IPS-18a (cell line): ENCODE results near the gene ZNF652.
A peak's percentile ranks its signal among the peaks of the same experiment; 100 is the strongest.
"Not testable (repeated sequence)": the region's sequence is repeated elsewhere in the genome, so short reads cannot be mapped to it uniquely, and the experiment has no call there.

Experiments
- H3K27ac ChIP-seq: one replicate; pipeline ENCODE4 v1.5.1; 2013; ENCODE audit warnings: low read length
- H3K27me3 ChIP-seq: one replicate; pipeline ENCODE4 v1.6.1; 2013; ENCODE audit warnings: mild to moderate bottlenecking, low read length; ENCODE audit not compliant: control insufficient read depth, insufficient read depth
- H3K36me3 ChIP-seq: one replicate; pipeline ENCODE4 v1.6.1; 2013; ENCODE audit warnings: low read depth, low read length; ENCODE audit not compliant: control insufficient read depth
- H3K4me1 ChIP-seq: one replicate; pipeline ENCODE4 v1.6.1; 2013; ENCODE audit warnings: low read depth, low read length; ENCODE audit not compliant: control insufficient read depth
- H3K4me3 ChIP-seq: one replicate; pipeline ENCODE4 v1.5.1; 2013; ENCODE audit warnings: low read length
- H3K9ac ChIP-seq: one replicate; pipeline ENCODE4 v1.6.1; 2013; ENCODE audit warnings: mild to moderate bottlenecking, low read length, moderate library complexity
- H3K9me3 ChIP-seq: one replicate; pipeline ENCODE4 v1.6.1; 2013; ENCODE audit warnings: low read depth, low read length; ENCODE audit not compliant: control insufficient read depth

ZNF652 gene

GRCh38 chr17:49277638-49278037 lies 84.4 kb downstream of the ZNF652 start:
- Histone ChIP-seq H3K9ac (no peak overlapping the region), H3K27ac (no peak overlapping the region), H3K9me3 (no peaks in the 10 kb centered on the region), H3K4me3 (no peak overlapping the region), H3K27me3 (no peaks in the 10 kb centered on the region), H3K36me3 (no peaks in the 10 kb centered on the region), H3K4me1 (peaks cover 3% of the 10 kb centered on the region)

- not testable (repeated sequence) for H3K36me3 ChIP-seq, H3K27me3 ChIP-seq, H3K27ac ChIP-seq, H3K9ac ChIP-seq, H3K9me3 ChIP-seq, H3K4me3 ChIP-seq, H3K4me1 ChIP-seq
Measured at GRCh38 chr17:49275981-49276380, 86.1 kb downstream of the ZNF652 start.

GRCh38 chr17:49269356-49269755 lies 92.7 kb downstream of the ZNF652 start:
- no peaks in the 10 kb centered on the region for H3K4me1 ChIP-seq
- no peaks in the 10 kb centered on the region for H3K9me3 ChIP-seq
- H3K4me3 ChIP-seq = no peak overlapping the region
- H3K36me3 ChIP-seq = no peaks in the 10 kb centered on the region
- H3K27me3 ChIP-seq = no peaks in the 10 kb centered on the region
- no peak overlapping the region for H3K9ac ChIP-seq
- H3K27ac ChIP-seq = no peak overlapping the region

- Histone ChIP-seq H3K4me1 (no peaks in the 10 kb centered on the region), H3K27me3 (no peaks in the 10 kb centered on the region), H3K36me3 (no peaks in the 10 kb centered on the region), H3K9me3 (no peaks in the 10 kb centered on the region), H3K27ac (no peak overlapping the region), H3K9ac (no peak overlapping the region), H3K4me3 (no peak overlapping the region)
Measured at GRCh38 chr17:49267912-49268311, 94.1 kb downstream of the ZNF652 start.

- H3K4me3 ChIP-seq = no peak overlapping the region
Measured at GRCh38 chr17:49266233-49266632, 95.8 kb downstream of the ZNF652 start.

GRCh38 chr17:49261540-49261939 lies 100.5 kb downstream of the ZNF652 start:
- not testable (repeated sequence) for H3K9ac ChIP-seq

More at GRCh38 chr17:49266233-49266632, 95.8 kb downstream of the ZNF652 start:
- H3K9ac ChIP-seq = no peak overlapping the region
- no peak overlapping the region for H3K27ac ChIP-seq
- no peaks in the 10 kb centered on the region for H3K36me3 ChIP-seq
- H3K27me3 ChIP-seq = peaks cover 4% of the 10 kb centered on the region
- H3K9me3 ChIP-seq = no peaks in the 10 kb centered on the region
- no peaks in the 10 kb centered on the region for H3K4me1 ChIP-seq

GRCh38 chr17:49260817-49261291 lies 101.2 kb downstream of the ZNF652 start:
- H3K9me3 ChIP-seq = no peaks in the 10 kb centered on the region
- H3K36me3 ChIP-seq = no peaks in the 10 kb centered on the region
- no peak overlapping the region for H3K9ac ChIP-seq
- H3K4me3 ChIP-seq = peak overlapping the region; percentile 62
- no peak overlapping the region for H3K27ac ChIP-seq
- H3K4me1 ChIP-seq = peaks cover 4% of the 10 kb centered on the region
- peaks cover 24% of the 10 kb centered on the region for H3K27me3 ChIP-seq

More at GRCh38 chr17:49261540-49261939, 100.5 kb downstream of the ZNF652 start:
- H3K9me3 ChIP-seq, H3K27ac ChIP-seq, H3K36me3 ChIP-seq, H3K4me1 ChIP-seq, H3K4me3 ChIP-seq: not testable (repeated sequence)
- H3K27me3 ChIP-seq = peaks cover 24% of the 10 kb centered on the region

GRCh38 chr17:49260011-49260816 lies 101.8 kb downstream of the ZNF652 start:
- H3K27ac ChIP-seq = no peak overlapping the region
- H3K27me3 ChIP-seq = peaks cover 24% of the 10 kb centered on the region
- peak overlapping the region; percentile 62 for H3K4me3 ChIP-seq
- peaks cover 4% of the 10 kb centered on the region for H3K4me1 ChIP-seq
- no peak overlapping the region for H3K9ac ChIP-seq
- no peaks in the 10 kb centered on the region for H3K9me3 ChIP-seq
- H3K36me3 ChIP-seq = no peaks in the 10 kb centered on the region

GRCh38 chr17:49259663-49260010 lies 102.4 kb downstream of the ZNF652 start:
- no peak overlapping the region for H3K9ac ChIP-seq
- H3K9me3 ChIP-seq = no peaks in the 10 kb centered on the region
- H3K4me3 ChIP-seq = peak overlapping the region; percentile 62
- peaks cover 4% of the 10 kb centered on the region for H3K4me1 ChIP-seq
- no peak overlapping the region for H3K27ac ChIP-seq
- peaks cover 24% of the 10 kb centered on the region for H3K27me3 ChIP-seq
- no peaks in the 10 kb centered on the region for H3K36me3 ChIP-seq

- Histone ChIP-seq H3K4me1 (peaks cover 4% of the 10 kb centered on the region), H3K4me3 (no peak overlapping the region), H3K9ac (no peak overlapping the region), H3K27ac (no peak overlapping the region), H3K9me3 (no peaks in the 10 kb centered on the region), H3K27me3 (peaks cover 24% of the 10 kb centered on the region), H3K36me3 (no peaks in the 10 kb centered on the region)
Measured at GRCh38 chr17:49258394-49258793, 103.7 kb downstream of the ZNF652 start.

- Histone ChIP-seq H3K9ac (no peak overlapping the region), H3K36me3 (no peaks in the 10 kb centered on the region), H3K27ac (no peak overlapping the region), H3K4me1 (no peaks in the 10 kb centered on the region), H3K4me3 (no peak overlapping the region), H3K9me3 (no peaks in the 10 kb centered on the region), H3K27me3 (peaks cover 9% of the 10 kb centered on the region)
Measured at GRCh38 chr17:49255125-49255524, 106.9 kb downstream of the ZNF652 start.

- H3K4me3 ChIP-seq = no peak overlapping the region
- H3K4me1 ChIP-seq = no peaks in the 10 kb centered on the region
- no peak overlapping the region for H3K27ac ChIP-seq
- no peaks in the 10 kb centered on the region for H3K9me3 ChIP-seq
- no peak overlapping the region for H3K9ac ChIP-seq
- no peaks in the 10 kb centered on the region for H3K36me3 ChIP-seq
- no peaks in the 10 kb centered on the region for H3K27me3 ChIP-seq
Measured at GRCh38 chr17:49254066-49254465, 108.0 kb downstream of the ZNF652 start.
